Stimulated activated CD4-positive, alpha-beta T cell treated with anti-CD3 and anti-CD28 coated beads, Interleukin-15, amount 100 ng/mL, for 1 hour (primary cell): ENCODE measurements around the gene AGMO.

Experiments used
- DNase-seq, 2 donors: peaks; one replicate each; pipeline ENCODE4 v3.0.0-alpha.2; 2020; ENCODE audit warnings: low read depth in 1 of 2, low spot score in 1 of 2

AGMO gene

DNA sequence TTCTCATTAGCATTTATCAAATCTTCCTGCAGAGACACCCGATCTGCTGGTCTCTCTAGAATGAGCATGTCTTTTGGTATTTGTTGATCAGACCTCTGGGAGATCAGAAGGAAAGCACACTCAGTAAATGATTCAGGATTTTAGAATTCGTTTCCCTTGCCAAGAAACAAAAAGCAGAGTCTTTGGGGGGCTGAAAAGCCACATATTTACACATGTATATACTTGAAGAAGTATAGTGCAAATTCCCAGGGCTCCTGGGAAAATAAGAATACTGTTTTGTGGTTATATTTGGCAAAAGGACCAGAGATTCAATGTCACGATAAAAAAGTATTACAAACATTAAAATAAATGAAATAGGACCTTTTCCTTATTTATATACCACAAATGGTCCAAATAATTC is 100.2 kb downstream of the AGMO start:
- no peak for DNase-seq

DNA sequence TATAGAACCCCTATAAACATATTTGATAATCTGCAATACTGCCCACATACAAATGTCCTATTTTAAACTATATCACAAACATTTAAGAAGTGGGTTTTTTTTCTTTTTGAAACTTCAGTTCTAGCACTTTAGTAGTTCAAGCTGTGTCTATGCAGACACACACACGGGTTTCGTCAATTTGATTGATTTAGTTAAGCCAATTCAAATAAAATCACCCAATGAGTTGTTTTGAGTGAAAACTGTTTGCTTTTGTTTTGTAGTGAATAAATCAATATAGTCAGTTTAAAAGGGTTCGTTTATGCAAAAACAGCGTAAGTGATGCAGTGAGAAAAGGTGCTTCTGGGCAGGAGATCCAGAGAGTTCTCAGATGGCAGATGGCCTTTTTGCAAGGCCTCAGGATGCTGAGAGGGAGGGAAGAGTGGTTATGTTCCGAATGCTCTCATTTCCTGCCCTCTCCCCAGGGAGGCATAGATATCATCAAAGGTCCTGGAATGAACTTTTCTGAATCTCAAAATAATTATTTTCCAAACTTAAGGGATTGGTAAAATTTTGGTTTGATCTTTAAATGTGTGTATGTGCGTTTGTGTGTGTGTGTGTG is 102.7 kb downstream of the AGMO start:
- DNase-seq: no peak

DNA sequence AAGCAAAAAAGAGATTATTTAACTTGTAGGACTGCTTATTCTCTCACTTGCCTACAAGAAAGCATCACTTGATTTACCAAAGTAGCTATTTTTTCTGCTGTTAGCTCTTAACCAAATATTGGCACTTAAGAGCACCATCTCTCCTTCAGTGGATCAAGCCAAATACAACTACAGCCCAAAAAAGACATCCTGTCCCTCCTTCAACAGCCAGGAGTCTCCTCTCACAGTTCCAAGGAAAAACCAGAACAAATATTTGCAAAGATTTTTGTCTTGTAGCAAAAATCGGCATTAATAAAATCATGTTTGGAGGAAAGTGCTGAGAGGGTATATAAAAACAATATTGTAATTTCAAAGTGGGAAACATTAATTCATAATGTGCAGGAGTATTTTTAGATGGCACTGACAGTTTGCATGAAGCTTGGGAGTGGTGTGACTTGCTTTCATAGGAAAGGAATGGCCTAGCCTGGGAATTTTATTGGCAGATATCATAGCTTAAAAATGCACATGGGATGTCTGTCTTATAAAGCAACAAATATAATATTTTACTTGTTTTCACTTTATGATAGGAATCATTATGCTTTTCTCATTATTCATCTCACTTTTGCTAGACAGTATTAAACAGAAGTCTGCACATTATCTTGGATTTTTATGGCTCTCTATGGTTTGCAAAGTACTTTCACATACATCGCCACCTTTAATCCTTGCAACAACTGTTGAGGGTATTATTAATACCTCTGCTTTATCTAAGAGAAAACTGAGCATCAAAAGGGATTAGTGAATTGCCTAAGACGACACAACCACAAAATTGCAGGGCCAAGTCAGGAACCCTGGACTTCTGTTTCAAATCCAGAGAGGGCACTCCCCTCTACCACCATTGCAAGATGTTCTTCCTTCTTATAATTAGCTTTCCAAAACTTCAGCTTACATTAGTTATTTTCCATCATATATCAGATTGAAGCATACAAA is 103.5 kb downstream of the AGMO start:
- no peak for DNase-seq

DNA sequence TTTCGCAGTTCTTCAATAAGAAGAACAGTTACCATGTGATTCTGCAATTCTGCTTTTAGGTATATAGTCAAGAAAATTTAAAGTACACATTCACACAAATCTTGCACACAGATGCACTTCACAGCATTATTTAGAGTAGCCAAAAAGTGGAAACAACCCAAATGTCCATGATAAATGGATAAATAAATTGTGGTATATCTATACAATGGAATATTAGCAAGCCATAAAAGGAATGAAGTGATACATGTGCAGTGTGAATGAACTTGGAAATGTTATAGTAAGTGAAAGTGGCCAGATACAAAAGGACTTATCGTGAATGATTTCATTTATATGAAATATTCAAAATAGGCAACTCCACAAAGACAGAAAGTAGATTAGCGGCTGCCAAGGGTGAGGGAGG is 109.1 kb downstream of the AGMO start:
- no peak for DNase-seq

DNA sequence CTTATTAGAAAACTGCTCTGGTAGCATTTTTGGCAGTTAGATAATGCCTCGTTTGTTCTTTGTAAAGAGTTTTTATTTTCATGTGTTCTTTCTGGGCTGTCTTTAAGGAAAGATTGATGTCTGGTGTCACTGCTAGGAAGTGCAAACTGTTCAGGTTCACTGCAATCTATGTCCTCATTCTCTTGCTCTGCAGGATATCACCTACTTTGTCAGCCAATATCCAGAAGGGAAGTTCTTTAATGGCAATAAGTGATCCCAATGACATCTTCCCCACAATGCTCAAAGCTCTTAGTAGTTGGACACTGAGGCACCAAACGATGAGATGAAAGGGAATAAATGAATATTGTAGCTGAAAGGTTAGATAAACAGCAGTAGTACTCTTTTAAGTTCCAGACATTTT is 115.1 kb downstream of the AGMO start:
- no peak for DNase-seq

DNA sequence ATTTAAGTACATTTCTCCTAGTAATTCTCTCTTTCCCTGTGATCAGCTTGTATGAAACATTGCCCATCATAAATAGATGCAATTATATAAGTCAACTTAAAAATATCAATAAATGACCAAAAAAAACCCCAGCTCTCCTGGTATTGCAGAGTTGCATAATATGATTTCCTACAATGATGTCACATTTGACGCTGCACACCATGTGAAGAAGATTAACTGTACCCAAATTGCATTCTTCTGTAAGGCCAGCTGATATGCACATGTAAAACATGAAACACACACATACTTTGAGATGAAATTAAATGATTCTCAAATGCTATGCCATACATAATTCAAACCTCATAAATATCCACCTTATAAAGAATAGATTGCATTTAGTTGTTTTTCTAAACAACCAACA is 115.5 kb downstream of the AGMO start:
- DNase-seq: no peak

DNA sequence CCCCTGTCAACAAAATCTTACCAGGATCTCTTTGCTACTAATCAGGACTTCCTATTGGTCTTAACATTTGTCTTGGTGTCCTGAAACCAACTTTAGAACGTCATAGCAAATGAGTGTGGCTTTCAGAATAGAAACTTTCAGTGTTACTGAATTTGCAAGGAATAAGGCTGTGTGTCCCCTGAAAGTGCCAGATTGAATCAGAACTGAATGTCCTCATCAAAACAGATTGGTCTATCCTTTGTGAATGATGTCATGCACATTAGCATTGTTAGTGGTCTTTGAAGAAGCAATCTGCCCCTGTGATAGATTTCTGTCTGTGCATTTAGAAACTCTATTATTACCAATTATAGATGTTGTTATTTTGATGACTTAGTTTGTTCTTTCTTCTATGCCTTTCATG is 119.9 kb downstream of the AGMO start:
- DNase-seq: no peak

DNA sequence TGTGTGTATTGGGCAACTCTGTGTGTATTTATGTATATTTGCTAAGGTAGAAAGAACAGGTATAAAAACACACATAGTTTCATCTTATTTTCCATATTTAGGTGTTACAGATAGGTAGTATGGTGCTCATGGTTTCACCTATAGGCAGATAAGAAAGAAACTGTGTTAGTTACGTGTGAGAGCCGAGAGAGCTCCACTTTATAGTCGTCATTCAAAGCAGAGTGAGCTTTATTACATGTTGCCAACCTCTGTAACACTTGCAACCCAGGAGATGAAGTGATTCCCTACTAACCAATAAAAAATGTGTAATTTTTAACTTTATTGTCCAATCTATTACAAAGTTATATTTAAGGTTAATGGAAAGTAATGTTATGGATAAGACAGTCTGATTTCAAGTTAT is 121.3 kb downstream of the AGMO start:
- DNase-seq: no peak

DNA sequence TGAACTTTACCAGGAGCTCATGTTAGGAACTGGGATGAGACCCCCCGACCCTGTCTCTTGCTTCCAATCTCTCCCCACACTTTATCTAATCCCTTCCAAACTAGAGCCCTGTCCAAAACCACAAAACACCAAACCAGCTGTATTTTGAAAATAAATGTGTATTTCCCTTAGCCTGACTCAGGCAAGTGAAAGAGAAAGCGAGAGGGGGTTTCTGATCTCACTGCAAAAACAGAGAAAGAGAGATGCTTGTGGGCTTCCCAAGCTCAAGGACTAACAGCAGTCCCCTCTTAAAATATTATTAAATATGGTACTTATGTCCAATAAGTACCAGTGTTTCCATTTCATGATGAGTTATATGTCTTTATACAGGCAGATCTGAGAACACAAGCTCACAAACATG is 122.0 kb downstream of the AGMO start:
- DNase-seq: no peak

DNA sequence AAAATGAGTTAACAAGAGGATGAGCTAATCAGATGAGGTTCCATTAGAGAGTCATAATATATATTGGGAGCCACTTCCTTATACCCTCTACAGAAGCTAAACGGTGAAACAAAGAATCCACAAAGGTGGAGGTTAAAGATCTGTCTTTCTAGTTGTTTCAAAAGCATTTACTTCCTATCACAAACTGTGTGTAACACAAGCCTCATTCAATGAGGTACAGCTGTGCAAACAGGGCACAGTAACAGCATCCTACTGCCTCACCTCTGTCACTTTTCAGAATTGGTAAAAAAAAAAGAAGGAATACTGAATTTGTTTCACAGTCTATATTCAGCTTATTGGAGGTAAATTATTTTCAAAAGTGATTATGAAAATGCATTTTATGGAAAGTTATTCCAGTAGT is 128.7 kb downstream of the AGMO start:
- no peak for DNase-seq

DNA sequence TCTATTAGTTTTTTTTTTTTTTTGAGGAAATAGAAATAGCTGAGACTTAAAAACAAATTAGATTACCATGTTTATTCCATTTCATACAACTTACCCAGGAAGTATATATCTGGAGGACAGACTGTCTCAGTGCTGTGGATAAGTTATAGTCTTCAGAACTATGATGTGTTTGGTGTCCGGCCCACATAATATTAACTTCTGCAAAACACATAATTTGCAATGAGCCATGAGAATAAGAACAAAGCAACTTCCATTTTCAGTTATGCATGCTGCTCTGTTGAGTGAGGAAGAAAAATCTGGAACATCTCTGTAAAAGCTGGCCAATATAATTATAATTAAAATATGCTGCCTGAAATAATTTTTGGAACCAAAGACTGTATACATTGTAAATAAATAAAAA is 130.9 kb downstream of the AGMO start:
- no peak for DNase-seq

DNA sequence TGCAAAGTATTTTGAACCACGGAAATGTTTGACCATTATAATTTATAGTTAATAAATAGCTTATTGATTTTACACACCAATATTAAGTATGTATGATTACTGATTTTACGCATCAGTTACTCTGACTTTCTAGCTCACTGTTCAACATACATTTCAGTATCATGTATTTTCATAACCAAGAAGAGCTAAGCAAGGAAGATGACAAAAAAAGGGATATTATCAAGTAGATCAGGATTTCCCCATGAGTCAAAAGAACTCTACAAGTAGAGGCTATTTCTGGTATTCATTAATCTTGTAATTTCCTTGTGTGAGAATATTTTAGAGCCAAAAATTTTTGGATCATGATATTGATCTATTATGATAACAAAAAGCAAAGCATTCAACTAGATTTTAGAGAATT is 131.6 kb downstream of the AGMO start:
- DNase-seq: no peak

DNA sequence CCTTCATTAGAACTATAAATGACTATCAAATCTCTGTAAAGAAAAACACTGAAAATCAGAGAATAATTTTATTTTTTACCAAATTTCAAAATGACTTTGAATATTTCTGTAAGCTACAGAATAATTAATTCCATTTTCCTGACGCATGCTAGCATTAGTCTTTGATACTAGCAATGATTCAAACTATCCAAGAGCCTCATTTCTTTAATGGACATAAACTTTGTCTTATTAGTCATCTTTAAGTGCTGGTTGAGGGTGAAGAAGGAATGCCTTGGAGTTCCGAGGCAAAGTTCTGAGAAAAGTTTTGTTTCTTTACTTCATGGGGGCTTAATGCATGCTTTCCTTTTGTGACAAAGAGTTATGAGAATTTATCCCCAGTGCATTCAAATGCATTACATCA is 137.3 kb downstream of the AGMO start:
- DNase-seq: no peak

DNA sequence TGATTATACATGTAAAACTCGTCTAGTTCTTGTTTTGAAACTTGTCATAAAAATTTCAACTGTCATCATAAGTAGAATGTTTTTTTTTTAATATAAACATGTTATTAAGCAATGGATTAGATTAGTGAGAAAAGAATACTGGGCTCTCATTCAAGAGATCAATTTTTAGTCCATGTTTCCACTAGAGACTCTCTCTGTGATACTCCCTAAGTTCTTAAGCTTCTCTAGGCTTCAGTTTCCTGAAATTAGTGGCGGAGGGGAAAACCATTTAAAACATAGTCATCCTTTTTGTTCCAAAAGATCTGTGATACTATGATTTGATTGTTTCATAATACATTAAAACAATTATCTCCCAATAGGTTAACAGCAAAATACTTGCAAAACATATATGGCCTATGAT is 142.2 kb downstream of the AGMO start:
- no peak for DNase-seq

DNA sequence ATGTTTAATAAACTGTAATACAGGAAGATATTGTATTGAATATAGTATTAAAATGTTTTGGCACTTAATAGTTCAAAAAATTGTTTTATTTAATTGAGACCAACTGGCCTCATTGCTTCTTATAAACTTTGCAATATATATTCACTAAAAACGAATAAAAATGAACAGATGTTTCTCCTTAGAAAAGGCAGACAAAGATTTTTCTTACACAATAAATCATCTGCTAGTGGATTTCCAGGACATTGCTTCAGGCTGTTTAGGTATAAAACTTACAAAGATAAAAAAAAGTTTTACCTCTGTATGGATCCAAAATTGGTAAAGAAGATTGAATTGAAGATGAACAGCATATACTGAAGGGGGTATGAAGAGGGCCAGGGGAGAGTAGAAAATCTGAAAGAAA is 143.6 kb downstream of the AGMO start:
- no peak for DNase-seq

DNA sequence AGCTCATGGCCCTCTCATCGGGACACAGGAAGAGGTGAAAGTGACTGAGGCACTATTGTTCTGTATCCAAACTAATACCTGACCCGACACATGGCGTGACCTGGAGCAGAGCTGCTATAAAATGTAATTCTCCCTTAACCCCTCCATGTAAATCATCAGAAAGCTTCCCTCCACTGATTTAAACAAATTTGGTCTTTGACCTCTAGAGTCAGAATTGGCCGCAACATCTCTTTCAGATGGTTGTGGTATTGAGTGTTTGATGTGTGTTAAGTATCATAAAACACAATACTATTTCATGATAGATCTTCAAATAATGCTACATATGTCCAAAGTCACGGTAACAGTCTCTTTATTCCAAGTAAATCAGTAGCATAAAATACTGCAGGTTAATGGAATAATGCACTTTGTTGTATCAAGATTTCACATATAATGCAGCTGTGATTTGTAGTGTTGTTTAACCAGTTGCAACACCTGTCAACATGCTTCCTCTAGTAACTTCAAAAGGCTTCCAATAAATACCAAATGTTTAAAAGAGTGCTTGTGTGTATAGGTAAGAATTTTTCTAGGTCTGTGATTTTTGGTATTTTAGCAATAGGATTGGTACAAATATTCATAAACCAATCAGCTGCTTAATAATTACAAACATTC is 144.3 kb downstream of the AGMO start:
- DNase-seq: no peak

DNA sequence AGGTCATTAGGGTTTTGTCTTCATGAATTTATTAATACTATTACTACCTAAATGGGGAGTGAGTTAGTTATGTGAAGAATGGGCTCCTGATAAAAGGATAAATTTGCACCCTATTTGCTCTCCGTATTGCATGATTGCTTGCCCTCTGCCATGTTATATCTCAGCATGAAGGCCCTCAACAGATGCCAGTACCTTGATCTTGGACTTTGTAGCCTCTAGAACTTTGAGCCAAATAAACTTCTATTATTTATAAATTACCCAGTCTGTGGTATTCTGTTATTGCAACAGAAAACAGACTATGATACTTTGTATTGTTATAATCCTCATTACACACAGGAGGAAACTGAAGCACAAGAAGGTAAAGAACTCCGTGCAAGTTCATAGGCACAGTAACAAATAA is 150.8 kb downstream of the AGMO start:
- no peak for DNase-seq

DNA sequence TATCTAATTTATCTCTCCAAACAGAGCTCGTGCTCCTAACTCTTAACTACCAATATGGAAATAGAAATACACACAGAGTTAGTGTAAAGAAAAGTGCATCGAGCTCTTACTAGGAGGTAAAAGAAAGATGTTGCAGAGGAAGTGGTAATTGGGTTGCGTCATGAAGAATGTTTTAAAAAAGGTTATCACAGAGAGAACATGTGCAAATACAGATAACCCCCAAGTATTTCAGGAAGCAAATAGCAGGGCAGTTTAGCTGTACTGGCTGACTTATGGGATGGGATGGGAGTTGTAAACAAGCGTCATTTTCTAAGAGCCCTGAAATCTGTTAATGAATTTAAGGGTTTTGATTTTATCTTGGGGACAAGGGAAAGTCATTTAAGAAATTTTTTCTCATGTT is 153.9 kb downstream of the AGMO start:
- DNase-seq: no peak

DNA sequence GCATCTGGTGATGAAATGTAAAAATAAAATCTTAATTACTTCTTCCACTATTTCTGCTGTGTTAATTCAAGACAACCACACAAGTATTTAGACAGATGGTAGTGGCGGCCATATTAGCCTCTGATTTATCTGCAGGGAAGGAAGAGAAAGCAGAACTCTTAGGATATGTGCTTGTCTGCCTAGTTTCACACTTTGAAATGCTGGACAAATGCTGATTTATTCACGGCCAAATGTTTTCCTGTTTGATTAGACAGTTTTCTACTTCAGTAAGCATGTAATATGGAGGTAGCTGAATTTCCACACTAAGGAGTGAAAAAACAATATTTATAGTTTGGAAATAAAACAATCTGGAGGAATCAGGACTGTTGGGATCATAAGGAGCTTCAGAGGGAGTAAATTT is 158.1 kb downstream of the AGMO start:
- no peak for DNase-seq

DNA sequence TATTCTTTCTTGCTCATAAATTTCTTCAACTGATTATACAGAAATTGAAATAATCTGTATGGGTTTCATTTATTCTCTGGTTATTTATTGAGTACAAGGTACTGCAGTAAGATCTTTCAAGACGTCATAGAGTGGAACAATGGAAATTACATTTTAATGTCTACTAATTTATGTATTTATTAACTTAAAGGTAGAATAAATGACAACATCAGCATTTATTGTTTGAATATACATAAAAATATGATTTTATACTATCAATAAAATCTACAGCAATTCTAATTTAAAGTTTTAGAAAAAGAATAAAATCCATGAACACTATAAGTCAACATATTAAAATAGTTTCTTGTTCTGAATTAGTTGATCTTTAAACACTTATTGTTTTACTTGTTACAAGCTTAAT is 158.5 kb downstream of the AGMO start:
- no peak for DNase-seq

DNA sequence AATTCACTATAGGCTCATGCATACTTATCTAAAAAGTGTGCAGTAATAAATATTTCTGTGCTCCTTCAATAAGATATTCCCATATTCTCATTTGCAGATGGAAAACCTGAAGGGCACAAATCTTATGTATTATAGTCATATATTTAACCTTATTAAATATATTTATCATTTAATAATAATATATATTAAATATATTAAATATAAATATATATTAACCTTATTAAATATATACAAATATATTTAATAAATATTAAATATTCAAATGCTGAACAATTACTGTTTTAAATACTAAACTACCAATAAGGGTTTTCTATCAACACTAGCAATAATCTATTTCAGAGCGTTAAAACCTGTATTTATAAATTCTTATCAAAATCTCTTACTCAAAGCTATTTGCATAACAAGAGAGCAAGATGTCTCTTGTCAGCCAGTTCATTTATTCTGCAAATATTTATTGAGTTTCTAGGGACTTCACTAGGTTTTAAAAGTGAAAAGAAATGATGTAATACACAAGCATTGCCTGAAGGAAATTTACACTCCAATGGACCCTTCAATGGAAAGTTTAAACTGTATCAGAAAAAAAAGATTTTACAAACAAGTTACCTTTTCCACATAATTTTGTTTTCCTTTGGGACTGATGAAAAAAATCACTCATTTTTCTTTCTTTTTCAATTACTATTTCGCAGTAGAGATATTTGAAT is 159.2 kb downstream of the AGMO start:
- no peak for DNase-seq

DNA sequence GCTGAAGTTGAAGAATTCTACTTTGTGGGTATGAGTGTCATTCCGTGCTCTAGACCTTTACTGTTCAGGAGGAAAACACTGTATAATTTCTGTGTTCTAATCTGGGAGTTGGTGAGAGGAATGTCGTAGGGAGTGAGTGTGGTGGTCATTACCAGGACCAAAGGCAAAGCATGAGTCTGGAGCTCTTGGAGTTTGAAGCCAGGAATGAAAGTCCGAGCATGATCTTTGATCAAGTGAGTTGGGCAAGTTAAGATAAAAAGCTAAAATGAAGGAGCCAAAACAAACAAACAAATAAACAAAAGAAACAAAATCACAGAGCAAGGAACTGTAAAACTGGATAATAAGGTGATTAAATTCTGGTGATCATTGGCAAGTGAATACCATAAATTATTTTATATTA is 161.4 kb downstream of the AGMO start:
- no peak for DNase-seq
